Testis (tissue), 2 donors: ENCODE measurements around the gene MNX1.

Experiments used
- CTCF ChIP-seq, 3 experiments: fragments of 450-650 bp in 2 of 3; fragments of 200-600 bp in 1 of 3; sonication (generic) in 1 of 3; IDR thresholded peaks; one replicate each; pipeline ENCODE4 v1.5.1; 2016 to 2019; ENCODE audit warnings: antibody characterized with exemption in 3 of 3, mild to moderate bottlenecking in 2 of 3, moderate library complexity in 1 of 3
- POLR2A ChIP-seq: fragments of 450-650 bp; IDR thresholded peaks from one replicate; pipeline ENCODE4 v1.6.1; 2017; ENCODE audit warnings: antibody characterized with exemption, mild to moderate bottlenecking, moderate library complexity

- TF ChIP-seq CTCF (IDR thresholded peaks at IDR 0.05) = no peak
- TF ChIP-seq POLR2A = no peak
Measured at GRCh38 chr7:157032644-157033482, 22.4 kb upstream of the MNX1 start.
